MM.1S (cell line): ENCODE measurements around the gene URI1.

Experiments
- EZH2 ChIP-seq: fragments of 300-600 bp; sonication (generic); optimal IDR thresholded peaks from 2 replicates; pipeline ENCODE3; 2017; ENCODE audit warnings: low read depth, mild to moderate bottlenecking, antibody characterized with exemption, low read length, mixed read lengths
- EZH2phosphoT487 ChIP-seq: fragments of 300-600 bp; sonication (generic); IDR thresholded peaks from 2 replicates; pipeline ENCODE4 v1.6.1; 2018; ENCODE audit warnings: antibody characterized with exemption, low read length
- TF ChIP-seq, protein P1 (sequence below): fragments of 300-600 bp; sonication (generic); IDR thresholded peaks from 2 replicates; pipeline ENCODE4 v1.5.1; 2016; ENCODE audit warnings: antibody characterized with exemption, low read length, mixed read lengths

DNA sequence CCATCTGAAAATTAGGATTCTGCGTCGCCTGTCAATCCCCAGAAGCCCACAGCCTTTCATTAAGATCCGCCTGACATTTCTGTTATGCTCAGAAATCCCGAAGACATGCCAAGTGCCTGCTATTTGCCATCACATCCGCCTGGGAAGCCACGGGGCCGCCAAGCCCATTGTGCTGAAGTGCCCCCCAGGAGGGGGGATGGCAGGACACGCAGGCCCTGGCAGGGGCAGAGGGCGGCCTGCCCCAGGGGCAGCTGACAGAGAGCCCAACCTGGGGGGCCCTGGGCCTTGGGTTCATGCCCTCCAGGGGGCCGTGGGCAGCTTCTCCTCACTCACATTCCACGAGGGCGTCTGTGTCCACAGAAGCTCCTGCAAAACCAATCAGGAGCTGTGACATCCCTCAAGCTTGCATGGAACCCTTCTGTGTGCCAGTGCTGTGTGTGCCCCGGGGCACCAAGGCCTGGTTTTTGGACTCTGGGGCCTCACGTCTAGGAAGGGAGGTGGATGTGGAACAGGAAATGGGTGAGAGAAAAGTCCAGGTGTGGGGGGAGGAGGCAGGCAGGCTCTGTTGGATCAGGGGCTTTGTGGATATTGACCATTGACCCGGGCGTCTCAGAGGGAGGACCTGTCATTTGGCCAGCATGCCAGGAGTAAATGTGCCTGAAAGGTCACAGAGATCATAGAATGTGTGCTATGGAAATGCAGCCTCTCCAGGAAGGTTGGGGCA lies 122.9 kb downstream of the URI1 start:
- TF ChIP-seq, protein P1, sequence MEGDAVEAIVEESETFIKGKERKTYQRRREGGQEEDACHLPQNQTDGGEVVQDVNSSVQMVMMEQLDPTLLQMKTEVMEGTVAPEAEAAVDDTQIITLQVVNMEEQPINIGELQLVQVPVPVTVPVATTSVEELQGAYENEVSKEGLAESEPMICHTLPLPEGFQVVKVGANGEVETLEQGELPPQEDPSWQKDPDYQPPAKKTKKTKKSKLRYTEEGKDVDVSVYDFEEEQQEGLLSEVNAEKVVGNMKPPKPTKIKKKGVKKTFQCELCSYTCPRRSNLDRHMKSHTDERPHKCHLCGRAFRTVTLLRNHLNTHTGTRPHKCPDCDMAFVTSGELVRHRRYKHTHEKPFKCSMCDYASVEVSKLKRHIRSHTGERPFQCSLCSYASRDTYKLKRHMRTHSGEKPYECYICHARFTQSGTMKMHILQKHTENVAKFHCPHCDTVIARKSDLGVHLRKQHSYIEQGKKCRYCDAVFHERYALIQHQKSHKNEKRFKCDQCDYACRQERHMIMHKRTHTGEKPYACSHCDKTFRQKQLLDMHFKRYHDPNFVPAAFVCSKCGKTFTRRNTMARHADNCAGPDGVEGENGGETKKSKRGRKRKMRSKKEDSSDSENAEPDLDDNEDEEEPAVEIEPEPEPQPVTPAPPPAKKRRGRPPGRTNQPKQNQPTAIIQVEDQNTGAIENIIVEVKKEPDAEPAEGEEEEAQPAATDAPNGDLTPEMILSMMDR = no peak
- TF ChIP-seq EZH2phosphoT487 (no peak), EZH2 (no peak)
